HCT116 (cell line): ENCODE results near the gene EEFSEC. TPM values are rescaled to one million over a fixed set of nuclear protein-coding genes. Genes with fewer than 3 reads are reported as not detected.

ENCODE experiments used
- ATAC-seq: fragments of 200-7000 bp; cut with Tn5 transposase; 2 replicates; pipeline ENCODE4 v1.9.1; 2020; ENCODE audit warnings: mild to moderate bottlenecking, moderate library complexity
- BruUV-seq: library from RNA; stranded (reverse); fragments of 400-500 nt; replicated peaks from 2 replicates; lab custom pipeline; 2021; lab: Mats Ljungman, UMichigan
- CTCF ChIA-PET: fragments of 300-600 bp; sonication (Branson Sonifier 250); formaldehyde crosslinking; loops from one replicate; lab custom pipeline; 2021; ENCODE audit warnings: antibody characterized with exemption; lab: Charles Lee
- POLR2A ChIA-PET: fragments of 300-600, 350-600 bp; sonication (Branson Sonifier 250); formaldehyde crosslinking; loops from one replicate; lab custom pipeline; 2021; ENCODE audit warnings: antibody characterized with exemption; lab: Charles Lee
- RAD21 ChIA-PET, 2 experiments: fragments of 300-600 bp; sonication (Branson Sonifier 250); formaldehyde crosslinking; loops; one replicate each; lab custom pipeline; 2023; ENCODE audit warnings: low total read pairs in 2 of 2; ENCODE audit not compliant: uncharacterized antibody in 2 of 2, unreplicated experiment in 2 of 2, low non-redundant PET in 1 of 2; lab: Charles Lee
- DNase-seq: peaks from one replicate; pipeline ENCODE4 v3.0.0-alpha.2; 2010; ENCODE audit warnings: low read depth, low spot score
- H2AFZ ChIP-seq: fragments of 200-600 bp; shearing (Covaris generic), sonication (generic); 2 replicates; pipeline ENCODE4 v1.6.1; 2017; ENCODE audit warnings: low read depth, mixed run types, mixed read lengths, antibody characterized with exemption, low read length; ENCODE audit not compliant: poor library complexity, severe bottlenecking
- H3K27ac ChIP-seq: 2 replicates; pipeline ENCODE4 v1.5.1; 2012; ENCODE audit warnings: low read depth, low read length
- H3K27me3 ChIP-seq: fragments of 200-600 bp; sonication (generic); 2 replicates; pipeline ENCODE4 v1.6.1; 2016; ENCODE audit warnings: mixed run types, low read length, mixed read lengths; ENCODE audit not compliant: insufficient read depth
- H3K36me3 ChIP-seq, 2 experiments: fragments of 200-500 bp in 1 of 2; fragments of 200-600 bp in 1 of 2; sonication (Bioruptor generic) in 1 of 2; sonication (generic) in 1 of 2; 2 replicates each; pipeline versions ENCODE4 v1.5.1 to v1.6.1; 2014 to 2016; ENCODE audit warnings: low read length in 2 of 2, inconsistent platforms in 1 of 2, mixed read lengths in 1 of 2, mixed run types in 1 of 2; ENCODE audit not compliant: insufficient read depth in 2 of 2, control insufficient read depth in 1 of 2
- H3K4me1 ChIP-seq, 2 experiments: fragments of 200-600 bp in 1 of 2; sonication (generic) in 1 of 2; 2 replicates each; pipeline versions ENCODE4 v1.5.1 to v1.6.1; 2012 to 2017; ENCODE audit warnings: low read length in 2 of 2, inconsistent platforms in 1 of 2, mild to moderate bottlenecking in 1 of 2, mixed read lengths in 1 of 2, mixed run types in 1 of 2, moderate library complexity in 1 of 2; ENCODE audit not compliant: insufficient read depth in 2 of 2, control insufficient read depth in 1 of 2
- H3K4me2 ChIP-seq: fragments of 200-600 bp; sonication (generic); 2 replicates; pipeline ENCODE4 v1.6.1; 2017; ENCODE audit warnings: mixed run types, low read length, mixed read lengths
- H3K4me3 ChIP-seq, 2 experiments: fragments of 200-600 bp in 1 of 2; sonication (generic) in 1 of 2; replicated peaks in 1 of 2; 2 replicates each; pipeline ENCODE4 v1.5.1; 2011 to 2016; ENCODE audit warnings: low read length in 2 of 2, control low read depth in 1 of 2, low read depth in 1 of 2, mild to moderate bottlenecking in 1 of 2, mixed read lengths in 1 of 2, mixed run types in 1 of 2
- H3K79me2 ChIP-seq: fragments of 200-600 bp; sonication (generic); 2 replicates; pipeline ENCODE4 v1.6.1; 2017; ENCODE audit warnings: mild to moderate bottlenecking, mixed run types, low read length, moderate library complexity, mixed read lengths; ENCODE audit not compliant: insufficient read depth
- H3K9ac ChIP-seq: fragments of 200-600 bp; sonication (generic); 2 replicates; pipeline ENCODE4 v1.6.1; 2016; ENCODE audit warnings: low read length, mixed read lengths
- H3K9me2 ChIP-seq: fragments of 200-600 bp; sonication (generic), shearing (Covaris generic); 2 replicates; pipeline ENCODE4 v1.6.1; 2017; ENCODE audit warnings: mixed run types, mild to moderate bottlenecking, moderate library complexity; ENCODE audit not compliant: insufficient read depth
- H3K9me3 ChIP-seq, 2 experiments: fragments of 200-500 bp in 1 of 2; fragments of 200-600 bp in 1 of 2; sonication (Bioruptor generic) in 1 of 2; sonication (generic) in 1 of 2; 2 replicates each; pipeline ENCODE4 v1.6.1; 2014 to 2017; ENCODE audit warnings: low read length in 2 of 2, mixed read lengths in 2 of 2, inconsistent platforms in 1 of 2, low read depth in 1 of 2, mild to moderate bottlenecking in 1 of 2, mixed run types in 1 of 2, moderate library complexity in 1 of 2; ENCODE audit not compliant: control insufficient read depth in 1 of 2, insufficient read depth in 1 of 2
- H4K20me1 ChIP-seq: fragments of 200-600 bp; sonication (generic), shearing (Covaris generic); 2 replicates; pipeline ENCODE4 v1.6.1; 2017; ENCODE audit warnings: mixed run types, mild to moderate bottlenecking, moderate library complexity; ENCODE audit not compliant: insufficient read depth
- CEBPB ChIP-seq: IDR thresholded peaks from 2 replicates; pipeline ENCODE4 v1.6.1; 2012; ENCODE audit warnings: low read depth
- CTCF ChIP-seq, 3 experiments: fragments of 200-600 bp in 1 of 3; sonication (generic) in 1 of 3; IDR thresholded peaks in 2 of 3; conservative IDR thresholded peaks in 1 of 3; 2 replicates each; pipeline ENCODE4 v1.5.1; 2012 to 2017; ENCODE audit warnings: low read depth in 2 of 3, low read length in 2 of 3, antibody characterized with exemption in 1 of 3, borderline replicate concordance in 1 of 3, control low read depth in 1 of 3, mild to moderate bottlenecking in 1 of 3, mixed read lengths in 1 of 3, mixed run types in 1 of 3, moderate library complexity in 1 of 3; ENCODE audit not compliant: insufficient read depth in 1 of 3
- EGR1 ChIP-seq: IDR thresholded peaks from 2 replicates; pipeline ENCODE4 v1.6.1; 2012; ENCODE audit warnings: low read depth
- FOSL1 ChIP-seq: IDR thresholded peaks from 2 replicates; pipeline ENCODE4 v1.6.1; 2012; ENCODE audit warnings: low read depth
- MAX ChIP-seq: IDR thresholded peaks from 2 replicates; pipeline ENCODE4 v1.6.1; 2012
- POLR2AphosphoS5 ChIP-seq: IDR thresholded peaks from 2 replicates; pipeline ENCODE4 v1.6.1; 2011; ENCODE audit warnings: mild to moderate bottlenecking, low read depth, low read length, moderate library complexity
- RAD21 ChIP-seq: IDR thresholded peaks from 2 replicates; pipeline ENCODE4 v1.6.1; 2012; ENCODE audit warnings: low read depth, mild to moderate bottlenecking
- SIN3A ChIP-seq: IDR thresholded peaks from 2 replicates; pipeline ENCODE4 v1.6.1; 2012; ENCODE audit warnings: low read depth
- SP1 ChIP-seq: IDR thresholded peaks from 2 replicates; pipeline ENCODE4 v1.6.1; 2012; ENCODE audit warnings: low read depth
- SRF ChIP-seq: IDR thresholded peaks from 2 replicates; pipeline ENCODE4 v1.6.1; 2012; ENCODE audit warnings: low read depth
- TCF7L2 ChIP-seq: IDR thresholded peaks from 2 replicates; pipeline ENCODE4 v1.7.0; 2011; ENCODE audit warnings: borderline replicate concordance, inconsistent platforms; ENCODE audit not compliant: insufficient read depth, insufficient read length; ENCODE audit errors: extremely low read depth
- YY1 ChIP-seq: IDR thresholded peaks from 2 replicates; pipeline ENCODE4 v1.6.1; 2011; ENCODE audit warnings: low read length, low read depth, moderate library complexity, mild to moderate bottlenecking; ENCODE audit not compliant: insufficient replicate concordance; ENCODE audit errors: extremely low read depth
- ZNF274 ChIP-seq: fragments of 200-500 bp; sonication (Bioruptor generic); IDR thresholded peaks from 2 replicates; pipeline ENCODE4 v1.6.1; 2014; ENCODE audit warnings: mild to moderate bottlenecking, low read depth, low read length, inconsistent platforms
- intact Hi-C: fragments of 100-400 bp; cut with micrococcal nuclease; formaldehyde crosslinking; loops from 2 replicates; pipeline ENCODE4 v1.10.0; 2022
- total RNA-seq: library from RNA; stranded (reverse); gene quantifications from one replicate; pipeline ENCODE4 v1.2.1, GENCODE V29; 2021; ENCODE audit not compliant: unreplicated experiment
- TF ChIP-seq, protein P1 (sequence below): IDR thresholded peaks from 2 replicates; pipeline ENCODE4 v1.6.1; 2012

The EEFSEC gene
- total RNA-seq, 1 experiment from 2014 or later = 16.1 TPM

DNA sequence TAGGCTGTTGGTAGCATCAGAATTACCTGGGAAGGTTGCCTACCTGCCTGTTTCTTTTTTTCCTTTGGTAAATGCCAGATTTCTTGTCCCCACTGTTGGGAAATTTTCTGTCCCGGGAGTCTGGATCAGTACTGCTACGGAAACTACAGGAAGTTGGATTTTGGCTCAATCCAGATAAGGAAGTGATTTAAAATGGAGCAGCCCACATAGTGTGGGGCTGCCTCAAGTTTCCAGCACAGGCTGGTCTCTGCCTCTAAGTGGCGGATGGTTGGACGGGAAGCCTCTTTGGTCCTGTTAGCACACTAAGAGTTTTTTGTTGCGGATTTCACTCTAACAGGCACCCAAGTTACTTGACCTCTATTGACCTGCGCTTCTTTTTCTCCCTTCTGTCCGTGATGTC lies 54.7 kb downstream of the EEFSEC start:
- Histone ChIP-seq H3K4me1 (no peaks in the 10 kb centered on the region), H3K27me3 (no peaks in the 10 kb centered on the region), H3K27ac (no peak overlapping the region), H2AFZ (no peak overlapping the region), H3K9ac (no peak overlapping the region), H3K79me2 (no peaks in the 10 kb centered on the region), H4K20me1 (no peaks in the 10 kb centered on the region), H3K9me3 (no peaks in the 10 kb centered on the region), H3K4me3 (no peak overlapping the region), H3K9me2 (no peaks in the 10 kb centered on the region), H3K4me2 (no peak overlapping the region), H3K36me3 (no peaks in the 10 kb centered on the region)
- ChIA-PET POLR2A (no interaction called here), RAD21 (no interaction called here), CTCF (no interaction called here)
- no peak for ATAC-seq
- no TSS peak for BruUV-seq
- TF ChIP-seq CEBPB (no peak), SP1 (no peak), ZNF274 (no peak), SRF (no peak), SIN3A (no peak), EGR1 (no peak), MAX (no peak), FOSL1 (no peak), CTCF (IDR thresholded peaks at IDR 0.05 in 2 of 3, conservative IDR thresholded peaks at IDR 0.05 in 1 of 3; ENCODE audit: borderline replicate concordance in 1 of 3, insufficient read depth in 1 of 3, low read depth in 2 of 3, low read length in 2 of 3) (no peak), POLR2AphosphoS5 (no peak), YY1 (no peak), RAD21 (no peak), TCF7L2 (no peak)
- TF ChIP-seq, protein P1, sequence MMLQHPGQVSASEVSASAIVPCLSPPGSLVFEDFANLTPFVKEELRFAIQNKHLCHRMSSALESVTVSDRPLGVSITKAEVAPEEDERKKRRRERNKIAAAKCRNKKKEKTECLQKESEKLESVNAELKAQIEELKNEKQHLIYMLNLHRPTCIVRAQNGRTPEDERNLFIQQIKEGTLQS = no peak
- DNase-seq = no peak
- intact Hi-C loops = no loop called here
